NB4 (cell line): ENCODE data around the gene MYZAP.

Experiments
- DNase-seq: peaks from one replicate; pipeline ENCODE4 v3.0.0; 2010; ENCODE audit warnings: low read depth
- H3K4me3 ChIP-seq: one replicate; pipeline ENCODE4 v1.5.1; 2011; ENCODE audit warnings: mild to moderate bottlenecking, low read depth, low read length, moderate library complexity
- CTCF ChIP-seq: IDR thresholded peaks from one replicate; pipeline ENCODE4 v1.5.1; 2012; ENCODE audit warnings: low read depth, low read length
- MAX ChIP-seq: IDR thresholded peaks from 2 replicates; pipeline ENCODE4 v1.6.1; 2011; ENCODE audit warnings: low read depth, low read length
- MYC ChIP-seq: IDR thresholded peaks from 2 replicates; pipeline ENCODE4 v1.6.1; 2011; ENCODE audit warnings: low read depth, low read length
- POLR2A ChIP-seq: IDR thresholded peaks from 2 replicates; pipeline ENCODE4 v1.6.1; 2011; ENCODE audit warnings: mild to moderate bottlenecking; ENCODE audit not compliant: insufficient read length; ENCODE audit errors: extremely low read depth

Gene MYZAP

GRCh38 chr15:57720867-57721266 is 129.2 kb downstream of the MYZAP start:
- TF ChIP-seq MYC: no peak
- no peak for TF ChIP-seq CTCF
- no peak for TF ChIP-seq POLR2A
- TF ChIP-seq MAX: no peak
- no peak overlapping the region for H3K4me3 ChIP-seq
- DNase-seq: no peak

GRCh38 chr15:57726411-57726810 is 134.7 kb downstream of the MYZAP start:
- TF ChIP-seq POLR2A (no peak), MYC (no peak), CTCF (no peak), MAX (no peak)
- no peak overlapping the region for H3K4me3 ChIP-seq
- no peak for DNase-seq

GRCh38 chr15:57727031-57727430 is 135.3 kb downstream of the MYZAP start:
- TF ChIP-seq POLR2A (no peak), MAX (no peak), CTCF (no peak), MYC (no peak)
- DNase-seq: no peak
- no peak overlapping the region for H3K4me3 ChIP-seq

GRCh38 chr15:57728436-57728835 is 136.7 kb downstream of the MYZAP start:
- H3K4me3 ChIP-seq: no peak overlapping the region
- no peak for TF ChIP-seq MAX
- TF ChIP-seq CTCF: no peak
- TF ChIP-seq POLR2A: no peak
- TF ChIP-seq MYC: no peak
- no peak for DNase-seq

GRCh38 chr15:57730876-57731275 is 139.2 kb downstream of the MYZAP start:
- no peak for TF ChIP-seq MAX
- no peak for TF ChIP-seq CTCF
- no peak for TF ChIP-seq MYC
- no peak for TF ChIP-seq POLR2A
- no peak for DNase-seq
- no peak overlapping the region for H3K4me3 ChIP-seq

- no peak overlapping the region for H3K4me3 ChIP-seq
- TF ChIP-seq MYC: no peak
- no peak for TF ChIP-seq POLR2A
- no peak for TF ChIP-seq CTCF
- no peak for DNase-seq
Observed at GRCh38 chr15:57731530-57732103, 139.9 kb downstream of the MYZAP start.
